ENCODE data around the gene PLCL1.
"Not testable (repeated sequence)": the region's sequence is repeated elsewhere in the genome, so short reads cannot be mapped to it uniquely, and the experiment has no call there.

PLCL1 gene

GRCh38 chr2:197810016-197810415 is 5.6 kb downstream of the PLCL1 start:
- no peak for DNase-seq

- DNase-seq, result no peak
Measured at GRCh38 chr2:197810491-197810890, 6.1 kb downstream of the PLCL1 start.

GRCh38 chr2:197813093-197813787 is 8.8 kb downstream of the PLCL1 start:
- DNase-seq, result no peak

GRCh38 chr2:197814526-197814925 is 10.1 kb downstream of the PLCL1 start:
- no peak for DNase-seq

GRCh38 chr2:197821550-197822289 is 17.3 kb downstream of the PLCL1 start:
- DNase-seq, result no peak

- no peak for DNase-seq
Measured at GRCh38 chr2:197822333-197822732, 17.9 kb downstream of the PLCL1 start.

GRCh38 chr2:197827618-197828017 is 23.2 kb downstream of the PLCL1 start:
- DNase-seq, result no peak

GRCh38 chr2:197828464-197829135 is 24.2 kb downstream of the PLCL1 start:
- DNase-seq, result no peak

- DNase-seq, result not testable (repeated sequence)
Measured at GRCh38 chr2:197834771-197835170, 30.4 kb downstream of the PLCL1 start.

- no peak for DNase-seq
Measured at GRCh38 chr2:197835293-197835692, 30.9 kb downstream of the PLCL1 start.

- DNase-seq, result no peak
Measured at GRCh38 chr2:197838036-197838435, 33.6 kb downstream of the PLCL1 start.

GRCh38 chr2:197838579-197838978 is 34.2 kb downstream of the PLCL1 start:
- DNase-seq, result no peak

GRCh38 chr2:197839327-197839726 is 34.9 kb downstream of the PLCL1 start:
- DNase-seq, result no peak

GRCh38 chr2:197839856-197840255 is 35.5 kb downstream of the PLCL1 start:
- no peak for DNase-seq

GRCh38 chr2:197846128-197846527 is 41.7 kb downstream of the PLCL1 start:
- DNase-seq, result no peak

GRCh38 chr2:197846777-197847176 is 42.4 kb downstream of the PLCL1 start:
- no peak for DNase-seq

GRCh38 chr2:197847651-197848401 is 43.4 kb downstream of the PLCL1 start:
- DNase-seq, result no peak

- DNase-seq, result no peak
Measured at GRCh38 chr2:197848602-197849001, 44.2 kb downstream of the PLCL1 start.

- DNase-seq, result no peak
Measured at GRCh38 chr2:197850882-197851450, 46.6 kb downstream of the PLCL1 start.

GRCh38 chr2:197851451-197851850 is 47.1 kb downstream of the PLCL1 start:
- no peak for DNase-seq

- DNase-seq, result no peak
Measured at GRCh38 chr2:197852108-197852507, 47.7 kb downstream of the PLCL1 start.

GRCh38 chr2:197853549-197853948 is 49.2 kb downstream of the PLCL1 start:
- no peak for DNase-seq
